ENCODE results near the gene DGKG. TPM values are rescaled to one million over a fixed set of nuclear protein-coding genes. Genes with fewer than 3 reads are reported as not detected.

Gene DGKG
- total RNA-seq, 1 experiment from 2014 or later, result 15.0 TPM

DNA sequence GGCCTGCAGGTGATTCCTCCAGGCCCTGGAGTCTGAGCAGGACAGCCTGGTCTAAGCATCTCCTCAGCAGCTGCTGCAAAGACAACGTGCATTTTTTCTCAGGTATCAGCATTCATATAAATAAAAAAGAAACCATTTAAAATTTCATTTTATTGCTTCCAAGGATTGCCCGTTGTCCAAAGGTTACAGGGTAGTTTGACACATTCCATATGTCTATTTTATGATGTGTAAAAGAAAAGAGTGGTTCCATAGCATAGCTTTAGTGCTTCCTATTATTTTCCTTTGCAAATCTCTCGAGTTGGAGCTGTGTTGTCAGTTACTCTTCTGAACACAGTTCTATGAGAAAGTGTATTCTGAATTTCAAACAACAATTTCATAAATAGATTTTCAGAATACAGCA lies 7.2 kb upstream of the DGKG start:
- DNase-seq (ENCODE audit: low read depth), result no peak
- in situ Hi-C loops (cut with HindIII; ENCODE audit: low pct_unique_long_range_greater_than_20kb, low sequenced_read_pairs), result no loop called here

DNA sequence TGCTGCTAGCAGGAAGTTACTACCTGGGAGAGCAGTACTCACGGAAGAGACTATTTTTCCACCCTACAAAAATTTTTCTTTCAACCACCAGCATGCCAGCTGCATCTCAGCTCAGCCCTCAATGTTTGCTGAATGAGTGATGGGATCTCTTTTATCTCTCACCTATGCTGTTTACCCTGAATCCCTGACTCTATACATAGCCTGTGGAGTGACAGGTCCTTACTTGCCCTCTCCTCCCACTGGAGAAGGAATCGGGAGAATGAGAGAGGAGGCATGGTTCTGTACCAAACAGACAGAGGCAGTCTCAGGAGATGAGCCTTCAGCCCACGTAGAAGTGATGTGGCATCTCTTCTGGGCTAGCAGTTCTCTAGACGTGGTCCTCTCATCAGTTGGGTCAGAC lies 6.7 kb upstream of the DGKG start:
- DNase-seq (ENCODE audit: low read depth), result no peak
- in situ Hi-C loops (cut with HindIII; ENCODE audit: low pct_unique_long_range_greater_than_20kb, low sequenced_read_pairs), result no loop called here

DNA sequence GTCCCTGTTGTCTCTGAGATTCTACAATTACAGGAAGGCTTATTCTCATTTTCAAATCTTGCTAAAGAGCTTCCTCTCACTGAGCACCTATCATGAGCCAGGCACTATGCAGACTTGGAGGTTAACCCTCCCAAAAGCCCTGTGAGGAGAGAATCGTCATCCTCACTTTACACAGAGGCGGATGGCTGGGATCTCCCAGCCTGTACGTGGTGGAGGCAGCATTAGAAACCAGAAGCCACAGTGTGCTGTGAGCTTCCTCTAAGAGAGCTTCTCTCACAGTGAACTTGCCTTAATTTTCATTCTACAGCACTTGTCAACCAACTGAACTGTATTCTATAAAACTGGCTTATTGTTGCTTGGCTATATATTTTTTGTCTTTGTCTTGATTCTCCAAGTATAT lies 6.1 kb upstream of the DGKG start:
- no peak for DNase-seq (ENCODE audit: low read depth)
- in situ Hi-C loops (cut with HindIII; ENCODE audit: low pct_unique_long_range_greater_than_20kb, low sequenced_read_pairs), result no loop called here

GRCh38 chr3:186367631-186368030 lies 5.6 kb upstream of the DGKG start:
- DNase-seq (ENCODE audit: low read depth), result no peak
- in situ Hi-C loops (cut with HindIII; ENCODE audit: low pct_unique_long_range_greater_than_20kb, low sequenced_read_pairs), result no loop called here

DNA sequence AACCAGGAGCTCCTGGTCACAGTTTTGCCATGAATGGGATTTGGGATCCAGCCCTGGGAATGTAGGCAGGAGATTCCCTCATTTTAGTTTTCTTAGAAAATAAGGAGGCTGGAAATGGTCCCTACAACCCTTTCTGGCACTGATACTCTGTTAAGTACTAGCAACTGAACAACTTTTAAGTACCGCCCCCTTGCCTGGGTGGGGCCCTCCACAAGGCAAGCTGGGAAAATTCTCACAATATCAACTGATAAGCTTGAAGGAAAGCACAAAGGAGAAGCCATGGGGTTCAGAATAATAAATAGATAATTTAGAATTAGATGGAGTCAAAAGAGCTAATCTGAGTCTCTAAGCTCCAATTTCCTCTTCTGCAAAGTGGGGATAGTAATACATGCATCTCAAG lies 4.2 kb upstream of the DGKG start:
- in situ Hi-C loops (cut with HindIII; ENCODE audit: low pct_unique_long_range_greater_than_20kb, low sequenced_read_pairs), result no loop called here
- no peak for DNase-seq (ENCODE audit: low read depth)

DNA sequence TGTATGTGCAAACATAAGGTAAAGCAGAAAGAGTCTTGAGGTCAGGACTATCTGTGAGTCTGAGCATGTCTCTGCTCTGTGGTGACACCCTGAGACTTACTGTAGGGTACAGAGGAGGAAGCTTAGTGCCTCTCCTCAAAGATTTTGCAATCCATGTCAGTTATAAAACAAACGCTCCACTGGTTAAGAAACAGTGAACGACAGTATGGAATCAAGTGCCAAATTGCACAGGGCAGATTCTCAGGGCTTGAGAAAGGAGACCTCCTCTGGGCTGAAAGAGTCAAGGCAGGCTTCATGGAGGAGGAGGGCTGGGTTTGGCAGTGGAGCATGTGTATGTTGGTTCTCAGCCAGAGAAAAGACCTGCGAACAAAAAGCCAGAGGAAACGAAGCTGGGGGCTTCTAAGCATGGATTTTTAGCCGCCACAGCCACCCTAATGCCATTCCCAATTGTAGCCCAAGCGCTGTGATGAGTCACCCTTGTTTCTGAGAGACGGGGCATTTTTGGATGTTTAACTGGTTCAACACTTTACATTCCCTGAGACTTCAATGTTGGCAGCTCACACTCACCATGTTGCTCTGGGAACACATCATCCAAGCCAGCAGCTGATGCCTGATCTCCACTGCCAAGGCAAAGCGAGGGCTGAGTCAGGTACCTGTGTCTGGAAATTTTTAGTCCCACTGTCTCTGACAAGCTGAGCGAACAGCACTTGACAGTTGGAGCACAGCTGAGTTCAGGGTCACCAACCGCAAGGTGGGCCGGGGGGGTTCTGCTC lies 3.4 kb upstream of the DGKG start:
- DNase-seq (ENCODE audit: low read depth), result no peak
- in situ Hi-C loops (cut with HindIII; ENCODE audit: low pct_unique_long_range_greater_than_20kb, low sequenced_read_pairs), result no loop called here

GRCh38 chr3:186362988-186363387 lies 954 bp upstream of the DGKG start:
- in situ Hi-C loops (cut with HindIII; ENCODE audit: low pct_unique_long_range_greater_than_20kb, low sequenced_read_pairs), result no loop called here

DNA sequence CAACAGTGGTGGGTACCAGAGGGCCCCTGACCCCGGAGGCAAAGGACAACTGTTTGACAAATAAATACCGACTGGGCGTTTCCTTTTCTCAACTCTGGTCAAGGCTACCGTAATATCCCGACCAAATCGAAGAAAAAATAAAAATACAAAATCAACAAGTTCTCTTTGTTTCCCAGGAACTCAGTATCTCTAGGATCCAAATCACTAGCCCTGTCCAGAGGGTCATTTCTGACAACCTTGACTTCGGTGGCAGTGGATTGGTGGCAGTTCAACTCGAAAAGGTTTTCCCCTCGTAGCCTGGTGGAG lies 456 bp upstream of the DGKG start:
- no peak for DNase-seq (ENCODE audit: low read depth)
- in situ Hi-C loops (cut with HindIII; ENCODE audit: low pct_unique_long_range_greater_than_20kb, low sequenced_read_pairs), result no loop called here

More at GRCh38 chr3:186362988-186363387, 954 bp upstream of the DGKG start:
- no peak for DNase-seq (ENCODE audit: low read depth)

DNA sequence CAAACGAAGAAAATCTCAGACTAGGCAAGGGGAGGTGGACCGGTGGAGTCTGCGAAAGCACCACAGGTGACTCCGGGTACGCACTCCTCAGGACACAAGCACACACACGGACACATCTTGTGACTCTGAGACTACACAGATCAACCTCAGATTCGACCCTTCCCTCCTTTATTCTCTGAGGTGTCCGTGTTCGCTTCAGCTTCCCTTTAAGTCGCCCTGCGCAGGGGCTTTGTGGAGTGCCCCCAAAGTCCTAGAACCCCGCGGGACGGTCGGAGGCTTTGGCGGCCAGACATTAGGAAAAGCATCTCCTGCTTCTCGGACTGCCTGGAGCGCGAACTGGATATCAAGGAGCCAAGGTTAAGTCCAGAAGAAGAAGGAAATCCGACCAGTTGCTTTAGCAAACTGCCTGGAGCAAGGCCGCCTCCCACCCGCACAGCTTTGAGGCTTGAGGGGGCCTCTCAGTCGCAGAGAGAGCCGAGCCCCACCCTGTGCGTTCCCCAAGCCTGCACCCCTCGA lies 730 bp downstream of the DGKG start:
- in situ Hi-C loops (cut with HindIII; ENCODE audit: low pct_unique_long_range_greater_than_20kb, low sequenced_read_pairs), result no loop called here
- DNase-seq (ENCODE audit: low read depth), result no peak

DNA sequence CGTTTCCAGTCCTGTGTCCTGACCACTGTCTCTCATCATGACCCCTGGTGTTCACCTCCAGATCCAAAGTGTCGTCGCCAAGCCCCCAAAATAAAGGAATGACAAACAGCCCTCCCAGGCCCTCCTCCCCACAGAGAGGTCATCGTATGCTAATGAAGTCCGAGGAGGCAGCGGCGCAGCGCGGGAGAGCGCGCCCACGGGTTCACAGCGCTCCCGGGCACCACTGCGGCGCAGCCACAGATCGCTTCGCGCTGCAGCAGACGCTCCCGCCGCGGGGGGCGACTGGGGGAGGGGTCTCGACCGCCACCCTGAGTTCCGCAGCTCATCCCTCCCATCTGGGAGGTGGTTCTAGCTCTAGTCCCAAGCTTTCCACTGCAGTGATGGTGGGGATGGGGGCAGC lies 1.3 kb downstream of the DGKG start:
- in situ Hi-C loops (cut with HindIII; ENCODE audit: low pct_unique_long_range_greater_than_20kb, low sequenced_read_pairs), result no loop called here
- DNase-seq (ENCODE audit: low read depth), result no peak

DNA sequence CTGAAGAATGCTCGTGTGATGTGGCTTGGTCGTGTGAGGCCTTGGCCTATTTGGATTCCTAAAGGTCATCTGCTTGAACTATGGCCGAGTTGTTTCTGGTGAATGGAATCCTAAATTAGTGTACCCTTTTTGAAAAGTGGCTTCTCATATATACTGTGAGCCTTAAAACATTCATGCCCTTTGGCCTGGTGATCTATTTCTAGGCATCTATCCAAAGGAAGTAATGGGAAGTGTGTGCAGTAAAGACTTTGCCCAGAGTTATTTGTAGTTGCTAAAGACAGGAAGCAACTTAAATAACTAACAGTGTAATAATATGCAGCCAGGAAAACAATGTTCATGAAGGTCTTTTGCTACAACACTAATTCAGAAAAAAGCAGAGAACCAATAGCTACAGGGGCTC lies 3.0 kb downstream of the DGKG start:
- DNase-seq (ENCODE audit: low read depth), result no peak
- in situ Hi-C loops (cut with HindIII; ENCODE audit: low pct_unique_long_range_greater_than_20kb, low sequenced_read_pairs), result no loop called here

DNA sequence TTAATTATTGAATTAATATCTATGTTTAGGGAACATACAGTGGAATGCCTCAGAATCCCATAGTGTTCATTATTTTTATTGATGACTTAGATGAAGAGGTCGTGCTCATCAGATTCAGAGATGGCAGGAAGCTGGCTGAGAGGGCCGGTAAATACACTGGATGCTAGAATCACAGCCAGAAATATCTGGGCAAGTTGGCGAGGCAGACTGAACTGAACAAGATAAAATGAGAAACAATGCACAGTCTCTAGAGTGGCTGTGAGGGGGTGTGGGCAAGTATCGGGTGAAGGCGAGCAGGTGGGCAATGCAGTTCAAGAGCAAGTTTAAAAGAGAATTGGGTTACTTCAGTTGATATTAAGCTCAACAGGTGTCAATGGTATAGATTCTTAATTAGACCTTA lies 5.9 kb downstream of the DGKG start:
- in situ Hi-C loops (cut with HindIII; ENCODE audit: low pct_unique_long_range_greater_than_20kb, low sequenced_read_pairs), result no loop called here
- no peak for DNase-seq (ENCODE audit: low read depth)

DNA sequence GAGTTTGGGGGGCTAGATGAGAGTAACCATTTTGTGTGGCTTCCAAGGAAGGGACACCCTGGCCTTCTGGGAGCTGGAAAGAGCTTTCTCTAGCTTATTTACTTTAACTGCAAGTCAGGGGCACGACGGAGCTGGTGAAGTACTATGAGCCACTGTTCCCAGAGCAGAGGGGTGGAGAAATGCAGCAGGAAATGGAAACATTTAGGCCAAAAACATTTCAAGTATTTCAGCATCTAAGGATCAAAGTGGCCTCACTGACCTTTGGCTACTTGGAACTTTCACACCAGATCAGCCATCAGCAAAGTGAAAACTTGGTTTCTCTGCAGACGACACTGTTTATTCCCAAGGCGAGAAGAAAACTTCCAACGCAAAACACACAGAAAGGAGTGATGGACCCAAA lies 7.9 kb downstream of the DGKG start:
- in situ Hi-C loops (cut with HindIII; ENCODE audit: low pct_unique_long_range_greater_than_20kb, low sequenced_read_pairs), result no loop called here

GRCh38 chr3:186352369-186352768 lies 9.7 kb downstream of the DGKG start:
- in situ Hi-C loops (cut with HindIII; ENCODE audit: low pct_unique_long_range_greater_than_20kb, low sequenced_read_pairs), result no loop called here
- DNase-seq (ENCODE audit: low read depth), result no peak

More for the DNA sequence above, 7.9 kb downstream of the DGKG start:
- no peak for DNase-seq (ENCODE audit: low read depth)

DNA sequence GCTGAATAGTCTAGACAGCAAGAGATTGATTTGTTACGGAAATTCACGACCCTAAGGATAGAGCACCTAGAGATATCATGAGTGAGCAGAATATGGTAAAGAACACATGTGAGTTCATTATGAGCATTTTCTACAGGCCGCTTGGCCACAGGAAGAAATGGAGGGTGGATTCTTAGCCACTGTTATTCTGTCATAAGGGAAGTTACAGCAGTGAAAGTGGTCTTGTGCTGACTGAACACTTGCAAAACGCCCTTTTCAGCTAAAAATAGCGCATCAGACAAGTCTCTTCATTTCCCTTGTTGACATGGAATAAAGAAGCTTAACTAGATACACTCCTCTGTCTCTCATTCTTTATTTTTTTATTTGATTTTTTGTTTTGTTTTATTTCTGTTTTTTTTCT lies 19.8 kb downstream of the DGKG start:
- in situ Hi-C loops (cut with HindIII; ENCODE audit: low pct_unique_long_range_greater_than_20kb, low sequenced_read_pairs), result no loop called here
- no peak for DNase-seq (ENCODE audit: low read depth)

GRCh38 chr3:186340204-186340603 lies 21.8 kb downstream of the DGKG start:
- in situ Hi-C loops (cut with HindIII; ENCODE audit: low pct_unique_long_range_greater_than_20kb, low sequenced_read_pairs), result no loop called here

DNA sequence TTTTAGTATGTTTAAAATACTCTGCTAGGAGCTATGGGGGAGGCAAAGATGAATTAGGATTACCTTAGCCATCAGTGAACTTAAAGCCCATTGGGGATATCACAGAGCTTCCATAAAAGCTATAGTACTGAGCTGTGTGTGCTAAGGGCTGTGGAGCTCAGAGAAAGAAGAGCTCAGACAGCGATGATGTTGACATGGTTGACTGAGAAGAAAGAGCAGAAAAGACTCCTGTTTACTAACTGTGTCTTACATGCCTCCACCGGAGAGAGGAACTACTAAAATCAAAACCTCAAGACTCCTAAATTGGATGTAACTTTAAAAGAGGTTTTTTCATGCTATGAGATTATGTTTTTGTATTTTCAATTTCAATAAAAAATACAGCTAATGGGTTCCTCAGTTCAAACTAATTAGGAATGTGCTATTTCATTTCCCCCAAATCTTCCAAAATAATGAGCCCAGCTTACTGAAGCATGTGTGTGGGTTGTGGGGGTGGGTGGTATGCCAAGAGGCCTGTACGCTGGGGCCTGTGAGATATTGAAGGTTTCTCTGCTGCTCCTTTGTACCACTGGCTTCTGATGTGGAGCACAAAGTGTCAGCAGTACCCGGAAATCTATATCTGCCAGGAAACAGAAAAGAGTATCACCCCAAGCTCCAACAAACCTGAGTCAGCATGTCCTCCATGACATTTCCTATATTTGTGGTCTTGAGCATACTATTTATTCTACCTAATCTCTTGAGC lies 22.7 kb downstream of the DGKG start:
- no peak for DNase-seq (ENCODE audit: low read depth)
- in situ Hi-C loops (cut with HindIII; ENCODE audit: low pct_unique_long_range_greater_than_20kb, low sequenced_read_pairs), result no loop called here

More at GRCh38 chr3:186340204-186340603, 21.8 kb downstream of the DGKG start:
- DNase-seq (ENCODE audit: low read depth), result no peak

- DNase-seq (ENCODE audit: low read depth), result no peak
- in situ Hi-C loops (cut with HindIII; ENCODE audit: low pct_unique_long_range_greater_than_20kb, low sequenced_read_pairs), result no loop called here
Observed at GRCh38 chr3:186333256-186333655, 28.8 kb downstream of the DGKG start.

DNA sequence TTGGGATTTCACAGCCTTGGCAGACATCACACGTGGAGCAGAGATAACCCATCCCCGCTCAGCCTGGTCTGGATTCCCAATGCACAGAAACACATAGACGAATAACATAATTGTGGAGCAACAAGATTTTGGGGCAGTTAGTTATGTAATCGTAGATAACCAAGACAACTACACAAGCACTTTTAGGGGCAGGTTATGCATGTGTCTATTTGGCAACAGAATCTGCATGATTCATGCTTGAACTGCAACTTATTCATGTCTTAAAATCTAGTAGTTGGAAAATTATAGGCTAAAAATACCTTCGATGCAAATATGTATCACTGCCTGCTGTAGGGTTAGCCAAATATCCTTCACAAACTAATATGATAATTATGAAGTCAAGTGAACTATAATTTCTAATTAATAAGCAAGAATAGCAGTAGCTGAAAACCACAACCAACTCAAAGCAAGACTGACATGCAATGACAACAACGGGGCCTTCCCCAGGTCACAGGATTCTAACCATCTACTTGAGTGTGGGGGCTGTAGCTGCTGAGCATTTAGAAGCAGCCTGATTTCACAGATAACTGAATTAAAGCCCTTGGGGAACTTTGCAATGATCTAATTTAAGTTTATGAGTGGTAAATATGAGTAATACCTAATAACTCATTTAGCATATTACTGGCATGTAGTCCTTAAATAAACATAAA lies 31.1 kb downstream of the DGKG start:
- in situ Hi-C loops (cut with HindIII; ENCODE audit: low pct_unique_long_range_greater_than_20kb, low sequenced_read_pairs), result no loop called here
- DNase-seq (ENCODE audit: low read depth), result no peak

All from Caki2 (cell line).